ENCODE data around the gene EDDM3A. TPM values are rescaled to one million over a fixed set of nuclear protein-coding genes. Genes with fewer than 3 reads are reported as not detected.
"Not testable (repeated sequence)": the region's sequence is repeated elsewhere in the genome, so short reads cannot be mapped to it uniquely, and the experiment has no call there.

EDDM3A gene
- polyA plus RNA-seq, 1 donor from 2014 or later = not detected

DNA sequence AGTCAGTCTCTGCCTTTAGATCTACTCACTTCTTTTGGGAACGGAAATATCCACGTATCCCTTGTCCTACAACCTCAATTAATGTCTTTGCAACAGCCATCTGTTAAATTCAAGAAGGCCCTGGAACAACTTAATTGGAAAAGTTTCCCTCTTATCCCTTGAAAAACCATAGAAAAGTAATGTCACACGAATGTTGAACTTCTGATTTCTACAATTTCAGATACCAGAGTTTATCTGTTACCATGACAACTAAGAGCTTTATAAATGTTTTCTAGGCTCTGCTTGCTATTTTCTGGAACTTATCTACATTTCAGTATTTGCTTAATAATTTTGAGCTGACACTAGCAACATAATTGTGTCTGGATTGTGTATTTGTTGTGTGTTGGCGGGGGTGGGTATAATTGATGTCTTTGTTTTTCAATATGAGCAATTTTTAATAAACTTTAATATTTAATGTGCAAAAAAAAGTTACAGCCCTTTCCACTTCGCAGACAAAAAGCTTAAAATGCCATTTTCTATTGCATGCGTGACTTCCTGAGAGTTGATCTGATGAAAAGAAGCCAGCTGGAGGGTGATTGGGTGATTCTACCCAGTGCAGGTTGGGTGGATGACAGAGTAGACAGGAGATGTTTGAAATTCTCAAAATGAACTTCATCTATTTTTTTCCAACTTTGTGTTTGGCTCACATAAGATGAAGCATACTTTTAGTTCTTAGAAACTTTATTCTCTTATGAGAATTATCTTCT, 11.8 kb upstream of the EDDM3A start (continued):
- TF ChIP-seq, protein P1, sequence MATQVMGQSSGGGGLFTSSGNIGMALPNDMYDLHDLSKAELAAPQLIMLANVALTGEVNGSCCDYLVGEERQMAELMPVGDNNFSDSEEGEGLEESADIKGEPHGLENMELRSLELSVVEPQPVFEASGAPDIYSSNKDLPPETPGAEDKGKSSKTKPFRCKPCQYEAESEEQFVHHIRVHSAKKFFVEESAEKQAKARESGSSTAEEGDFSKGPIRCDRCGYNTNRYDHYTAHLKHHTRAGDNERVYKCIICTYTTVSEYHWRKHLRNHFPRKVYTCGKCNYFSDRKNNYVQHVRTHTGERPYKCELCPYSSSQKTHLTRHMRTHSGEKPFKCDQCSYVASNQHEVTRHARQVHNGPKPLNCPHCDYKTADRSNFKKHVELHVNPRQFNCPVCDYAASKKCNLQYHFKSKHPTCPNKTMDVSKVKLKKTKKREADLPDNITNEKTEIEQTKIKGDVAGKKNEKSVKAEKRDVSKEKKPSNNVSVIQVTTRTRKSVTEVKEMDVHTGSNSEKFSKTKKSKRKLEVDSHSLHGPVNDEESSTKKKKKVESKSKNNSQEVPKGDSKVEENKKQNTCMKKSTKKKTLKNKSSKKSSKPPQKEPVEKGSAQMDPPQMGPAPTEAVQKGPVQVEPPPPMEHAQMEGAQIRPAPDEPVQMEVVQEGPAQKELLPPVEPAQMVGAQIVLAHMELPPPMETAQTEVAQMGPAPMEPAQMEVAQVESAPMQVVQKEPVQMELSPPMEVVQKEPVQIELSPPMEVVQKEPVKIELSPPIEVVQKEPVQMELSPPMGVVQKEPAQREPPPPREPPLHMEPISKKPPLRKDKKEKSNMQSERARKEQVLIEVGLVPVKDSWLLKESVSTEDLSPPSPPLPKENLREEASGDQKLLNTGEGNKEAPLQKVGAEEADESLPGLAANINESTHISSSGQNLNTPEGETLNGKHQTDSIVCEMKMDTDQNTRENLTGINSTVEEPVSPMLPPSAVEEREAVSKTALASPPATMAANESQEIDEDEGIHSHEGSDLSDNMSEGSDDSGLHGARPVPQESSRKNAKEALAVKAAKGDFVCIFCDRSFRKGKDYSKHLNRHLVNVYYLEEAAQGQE (IDR thresholded peaks at IDR 0.05; ENCODE audit: borderline replicate concordance) = no peak

DNA sequence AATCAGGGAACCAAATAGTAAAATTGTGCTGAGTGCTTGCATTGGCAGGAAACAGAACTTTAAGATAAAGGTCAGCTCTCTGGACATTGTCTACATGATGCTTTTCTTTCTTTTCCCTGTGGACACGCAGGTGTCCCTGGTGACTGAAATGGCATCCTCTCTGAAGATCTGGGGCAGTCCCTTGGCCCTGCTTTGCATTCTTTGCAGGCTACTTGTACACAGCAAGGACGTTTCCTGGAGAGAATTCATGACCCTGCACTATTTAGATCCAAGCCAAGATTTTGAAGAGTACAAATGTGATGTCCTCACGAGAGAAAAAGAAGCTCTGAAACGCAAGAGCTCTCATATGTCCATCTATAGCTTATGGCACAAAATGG, 11.3 kb upstream of the EDDM3A start:
- no peaks in the 10 kb centered on the region for H3F3A ChIP-seq (ENCODE audit: insufficient read depth, low read length, poor library complexity, severe bottlenecking)
- H3K9me2 ChIP-seq (ENCODE audit: insufficient read depth, low read length) = no peaks in the 10 kb centered on the region
- no peak overlapping the region for H3K4me2 ChIP-seq (ENCODE audit: low read length)
- H3K79me2 ChIP-seq (replicated peaks; ENCODE audit: insufficient read depth, low read length) = no peaks in the 10 kb centered on the region
- H2AFZ ChIP-seq (ENCODE audit: low read depth, low read length) = no peak overlapping the region
- H4K20me1 ChIP-seq (ENCODE audit: insufficient read depth) = no peaks in the 10 kb centered on the region
- no peaks in the 10 kb centered on the region for H3K27me3 ChIP-seq (ENCODE audit: insufficient read depth, low read depth, low read length)
- H3K4me3 ChIP-seq (ENCODE audit: low read length) = no peak overlapping the region
- TF ChIP-seq, protein P2, sequence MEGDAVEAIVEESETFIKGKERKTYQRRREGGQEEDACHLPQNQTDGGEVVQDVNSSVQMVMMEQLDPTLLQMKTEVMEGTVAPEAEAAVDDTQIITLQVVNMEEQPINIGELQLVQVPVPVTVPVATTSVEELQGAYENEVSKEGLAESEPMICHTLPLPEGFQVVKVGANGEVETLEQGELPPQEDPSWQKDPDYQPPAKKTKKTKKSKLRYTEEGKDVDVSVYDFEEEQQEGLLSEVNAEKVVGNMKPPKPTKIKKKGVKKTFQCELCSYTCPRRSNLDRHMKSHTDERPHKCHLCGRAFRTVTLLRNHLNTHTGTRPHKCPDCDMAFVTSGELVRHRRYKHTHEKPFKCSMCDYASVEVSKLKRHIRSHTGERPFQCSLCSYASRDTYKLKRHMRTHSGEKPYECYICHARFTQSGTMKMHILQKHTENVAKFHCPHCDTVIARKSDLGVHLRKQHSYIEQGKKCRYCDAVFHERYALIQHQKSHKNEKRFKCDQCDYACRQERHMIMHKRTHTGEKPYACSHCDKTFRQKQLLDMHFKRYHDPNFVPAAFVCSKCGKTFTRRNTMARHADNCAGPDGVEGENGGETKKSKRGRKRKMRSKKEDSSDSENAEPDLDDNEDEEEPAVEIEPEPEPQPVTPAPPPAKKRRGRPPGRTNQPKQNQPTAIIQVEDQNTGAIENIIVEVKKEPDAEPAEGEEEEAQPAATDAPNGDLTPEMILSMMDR (IDR thresholded peaks at IDR 0.05; ENCODE audit: poor library complexity, severe bottlenecking) = no peak
- TF ChIP-seq POLR2AphosphoS5 (IDR thresholded peaks at IDR 0.05) (no peak), RAD21 (conservative IDR thresholded peaks at IDR 0.05) (no peak), EZH2 (IDR thresholded peaks at IDR 0.05; ENCODE audit: borderline replicate concordance, insufficient read depth, low read length, poor library complexity, severe bottlenecking) (no peak)
- TF ChIP-seq, protein P1 (IDR thresholded peaks at IDR 0.05; ENCODE audit: borderline replicate concordance) = no peak
- H3K9me3 ChIP-seq (ENCODE audit: low read length) = no peaks in the 10 kb centered on the region
- no peak overlapping the region for H3K9ac ChIP-seq (ENCODE audit: low read length)
- H3K27ac ChIP-seq (ENCODE audit: low read length) = no peak overlapping the region
- no peaks in the 10 kb centered on the region for H3K36me3 ChIP-seq (ENCODE audit: insufficient read depth, low read length)

DNA sequence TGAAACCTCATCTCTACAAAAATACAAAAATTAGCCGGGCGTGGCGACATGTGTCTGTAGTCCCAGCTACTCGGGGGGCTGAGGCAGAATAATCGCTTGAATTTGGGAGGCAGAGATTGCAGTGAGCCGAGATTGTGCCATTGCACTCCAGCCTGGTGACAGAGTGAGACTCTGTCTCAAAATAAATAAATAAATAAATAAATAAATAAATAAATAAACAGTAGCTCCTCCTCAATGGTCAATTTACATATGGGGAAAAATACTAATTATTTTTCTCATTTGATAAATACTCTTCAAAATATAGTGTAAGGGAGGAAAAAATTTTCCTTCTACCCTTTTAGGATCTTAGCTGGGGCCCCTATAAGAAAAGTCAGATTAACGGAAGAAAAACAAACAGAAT, 7.4 kb upstream of the EDDM3A start:
- H3K9me3 ChIP-seq (ENCODE audit: low read length); H3K4me2 ChIP-seq (ENCODE audit: low read length); H3K27ac ChIP-seq (ENCODE audit: low read length); H3F3A ChIP-seq (ENCODE audit: insufficient read depth, low read length, poor library complexity, severe bottlenecking); H3K9ac ChIP-seq (ENCODE audit: low read length); H3K36me3 ChIP-seq (ENCODE audit: insufficient read depth, low read length); H3K27me3 ChIP-seq (ENCODE audit: insufficient read depth, low read depth, low read length); H3K9me2 ChIP-seq (ENCODE audit: insufficient read depth, low read length); H2AFZ ChIP-seq (ENCODE audit: low read depth, low read length); H3K79me2 ChIP-seq (replicated peaks; ENCODE audit: insufficient read depth, low read length); H4K20me1 ChIP-seq (ENCODE audit: insufficient read depth); H3K4me3 ChIP-seq (ENCODE audit: low read length): not testable (repeated sequence)
